ENCODE data around the gene SFMBT1. TPM values are rescaled to one million over a fixed set of nuclear protein-coding genes. Genes with fewer than 3 reads are reported as not detected.

The SFMBT1 gene
- polyA plus RNA-seq, 1 of the 3 experiments (the other 2 are of a cell fraction), result 0.72 TPM

DNA sequence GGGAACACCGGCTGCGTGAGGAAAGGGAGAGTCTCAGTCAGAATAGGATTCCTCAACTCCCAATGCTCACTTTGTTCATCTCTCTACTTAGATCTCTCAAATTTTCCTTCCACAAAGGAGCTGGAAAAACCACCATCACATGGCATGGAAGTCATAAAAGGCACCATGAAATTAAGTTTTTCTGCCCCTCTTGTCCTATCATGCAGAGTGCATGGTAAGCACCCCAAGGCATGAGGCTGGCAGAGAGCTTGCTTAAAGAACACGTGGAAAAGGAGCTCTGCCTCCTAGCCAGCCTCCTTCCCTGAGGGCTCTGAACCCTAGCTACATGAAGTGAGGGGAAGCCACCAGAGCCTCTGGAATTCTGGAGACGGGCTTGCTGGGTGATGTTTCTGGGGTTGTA lies 166.3 kb downstream of the SFMBT1 start:
- Histone ChIP-seq H3K4me3 (ENCODE audit: low read depth in 2 of 2, low read length in 1 of 2) (no peak overlapping the region), H3K9me3 (no peaks in the 10 kb centered on the region), H3F3A (replicated peaks; ENCODE audit: insufficient read depth) (no peaks in the 10 kb centered on the region), H3K9me2 (no peaks in the 10 kb centered on the region), H3K36me3 (replicated peaks in 1 of 2; ENCODE audit: control insufficient read depth in 1 of 2, insufficient read depth in 2 of 2, low read length in 1 of 2) (peaks cover under 1 to 5% of the 10 kb centered on the region in 2 experiments), H4K20me1 (ENCODE audit: insufficient read depth) (0 out of 2 replicates have a peak, but pooled peaks cover 4% of the 10 kb centered on the region), H3K4me2 (no peak overlapping the region), H3K27ac (ENCODE audit: low read depth in 2 of 2, low read length in 1 of 2) (no peak overlapping the region), H2AFZ (ENCODE audit: low read depth) (no peak overlapping the region), H3K79me2 (ENCODE audit: insufficient read depth) (no peaks in the 10 kb centered on the region; the same call in 1 of the 2 replicates), H3K9ac (no peak overlapping the region), H3K27me3 (ENCODE audit: insufficient read depth) (no peaks in the 10 kb centered on the region), H3K4me1 (ENCODE audit: control insufficient read depth in 1 of 2, insufficient read depth in 2 of 2, low read depth in 1 of 2, low read length in 1 of 2) (peaks cover 0 to 2% of the 10 kb centered on the region in 2 experiments; a peak in 1 of 4 replicates)
- TF ChIP-seq, protein P1, sequence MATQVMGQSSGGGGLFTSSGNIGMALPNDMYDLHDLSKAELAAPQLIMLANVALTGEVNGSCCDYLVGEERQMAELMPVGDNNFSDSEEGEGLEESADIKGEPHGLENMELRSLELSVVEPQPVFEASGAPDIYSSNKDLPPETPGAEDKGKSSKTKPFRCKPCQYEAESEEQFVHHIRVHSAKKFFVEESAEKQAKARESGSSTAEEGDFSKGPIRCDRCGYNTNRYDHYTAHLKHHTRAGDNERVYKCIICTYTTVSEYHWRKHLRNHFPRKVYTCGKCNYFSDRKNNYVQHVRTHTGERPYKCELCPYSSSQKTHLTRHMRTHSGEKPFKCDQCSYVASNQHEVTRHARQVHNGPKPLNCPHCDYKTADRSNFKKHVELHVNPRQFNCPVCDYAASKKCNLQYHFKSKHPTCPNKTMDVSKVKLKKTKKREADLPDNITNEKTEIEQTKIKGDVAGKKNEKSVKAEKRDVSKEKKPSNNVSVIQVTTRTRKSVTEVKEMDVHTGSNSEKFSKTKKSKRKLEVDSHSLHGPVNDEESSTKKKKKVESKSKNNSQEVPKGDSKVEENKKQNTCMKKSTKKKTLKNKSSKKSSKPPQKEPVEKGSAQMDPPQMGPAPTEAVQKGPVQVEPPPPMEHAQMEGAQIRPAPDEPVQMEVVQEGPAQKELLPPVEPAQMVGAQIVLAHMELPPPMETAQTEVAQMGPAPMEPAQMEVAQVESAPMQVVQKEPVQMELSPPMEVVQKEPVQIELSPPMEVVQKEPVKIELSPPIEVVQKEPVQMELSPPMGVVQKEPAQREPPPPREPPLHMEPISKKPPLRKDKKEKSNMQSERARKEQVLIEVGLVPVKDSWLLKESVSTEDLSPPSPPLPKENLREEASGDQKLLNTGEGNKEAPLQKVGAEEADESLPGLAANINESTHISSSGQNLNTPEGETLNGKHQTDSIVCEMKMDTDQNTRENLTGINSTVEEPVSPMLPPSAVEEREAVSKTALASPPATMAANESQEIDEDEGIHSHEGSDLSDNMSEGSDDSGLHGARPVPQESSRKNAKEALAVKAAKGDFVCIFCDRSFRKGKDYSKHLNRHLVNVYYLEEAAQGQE (IDR thresholded peaks at IDR 0.05; ENCODE audit: low read depth, low read length), result no peak
- TF ChIP-seq TAF1 (IDR thresholded peaks at IDR 0.05; ENCODE audit: borderline replicate concordance, low read depth, low read length), result no peak
- TF ChIP-seq, protein P2, sequence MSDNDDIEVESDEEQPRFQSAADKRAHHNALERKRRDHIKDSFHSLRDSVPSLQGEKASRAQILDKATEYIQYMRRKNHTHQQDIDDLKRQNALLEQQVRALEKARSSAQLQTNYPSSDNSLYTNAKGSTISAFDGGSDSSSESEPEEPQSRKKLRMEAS (IDR thresholded peaks at IDR 0.05; ENCODE audit: low read depth), result no peak
- TF ChIP-seq FOSL2 (IDR thresholded peaks at IDR 0.05; ENCODE audit: borderline replicate concordance, low read depth), result no peak
- TF ChIP-seq MEF2A (IDR thresholded peaks at IDR 0.05; ENCODE audit: borderline replicate concordance, low read depth), result no peak
- TF ChIP-seq JUND (IDR thresholded peaks at IDR 0.05), result no peak
- no peak for TF ChIP-seq FOXJ3 (CRISPR knock-in tag; IDR thresholded peaks at IDR 0.05)
- TF ChIP-seq NFIC (IDR thresholded peaks at IDR 0.05; ENCODE audit: borderline replicate concordance), result no peak
- TF ChIP-seq MXI1 (IDR thresholded peaks at IDR 0.05; ENCODE audit: low read depth, low read length), result no peak
- TF ChIP-seq TCF12 (IDR thresholded peaks at IDR 0.05), result no peak
- TF ChIP-seq, protein P3, sequence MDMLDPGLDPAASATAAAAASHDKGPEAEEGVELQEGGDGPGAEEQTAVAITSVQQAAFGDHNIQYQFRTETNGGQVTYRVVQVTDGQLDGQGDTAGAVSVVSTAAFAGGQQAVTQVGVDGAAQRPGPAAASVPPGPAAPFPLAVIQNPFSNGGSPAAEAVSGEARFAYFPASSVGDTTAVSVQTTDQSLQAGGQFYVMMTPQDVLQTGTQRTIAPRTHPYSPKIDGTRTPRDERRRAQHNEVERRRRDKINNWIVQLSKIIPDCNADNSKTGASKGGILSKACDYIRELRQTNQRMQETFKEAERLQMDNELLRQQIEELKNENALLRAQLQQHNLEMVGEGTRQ (IDR thresholded peaks at IDR 0.05; ENCODE audit: borderline replicate concordance, low read depth, low read length), result no peak
- no peak for TF ChIP-seq GATA2 (CRISPR knock-in tag; IDR thresholded peaks at IDR 0.05)
- WGBS (ENCODE audit: low lambda C conversion rate), result 96% methylated on average over 4 of the region's 4 CpGs
- POLR2A ChIA-PET, result no interaction called here
- CTCF ChIA-PET, result interaction anchor here (0.7 to 1.1 kb wide), 3 partner anchors 51 to 194 kb away, joined by 3 to 4 read pairs (median 3); no protein-coding TSS in a partner anchor
- DNase-seq, result no peak

DNA sequence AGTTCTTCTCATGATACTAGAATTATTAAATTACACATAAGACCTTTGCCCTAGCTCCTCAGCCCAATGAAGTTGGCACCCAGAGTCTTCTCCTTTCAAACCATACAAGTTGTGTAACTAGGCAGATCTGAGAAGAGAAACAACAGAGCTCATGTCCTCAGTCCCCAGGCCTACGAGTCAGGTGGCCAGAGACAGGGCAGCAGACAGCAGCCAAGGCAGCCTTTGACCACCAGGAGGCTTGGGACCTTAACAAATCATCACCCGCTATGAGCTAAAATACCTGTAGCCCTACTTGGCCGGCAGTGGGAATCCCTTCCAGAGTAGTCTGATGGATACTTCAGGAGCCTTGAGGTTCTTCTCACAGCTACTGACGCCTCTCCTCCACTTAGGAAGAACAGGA lies 166.8 kb downstream of the SFMBT1 start:
- POLR2A ChIA-PET, result no interaction called here
- Histone ChIP-seq H3K27me3 (ENCODE audit: insufficient read depth) (no peaks in the 10 kb centered on the region), H3K9ac (no peak overlapping the region), H3K27ac (ENCODE audit: low read depth in 2 of 2, low read length in 1 of 2) (no peak overlapping the region), H3K4me3 (ENCODE audit: low read depth in 2 of 2, low read length in 1 of 2) (no peak overlapping the region), H3K9me2 (no peaks in the 10 kb centered on the region), H3K4me1 (ENCODE audit: control insufficient read depth in 1 of 2, insufficient read depth in 2 of 2, low read depth in 1 of 2, low read length in 1 of 2) (peaks cover 0 to 2% of the 10 kb centered on the region in 2 experiments; a peak in 1 of 4 replicates), H3K36me3 (replicated peaks in 1 of 2; ENCODE audit: control insufficient read depth in 1 of 2, insufficient read depth in 2 of 2, low read length in 1 of 2) (peaks cover 0 to 5% of the 10 kb centered on the region in 2 experiments), H3K4me2 (no peak overlapping the region), H2AFZ (ENCODE audit: low read depth) (no peak overlapping the region), H3K79me2 (ENCODE audit: insufficient read depth) (no peaks in the 10 kb centered on the region), H4K20me1 (ENCODE audit: insufficient read depth) (0 out of 2 replicates have a peak, but pooled peaks cover 4% of the 10 kb centered on the region), H3K9me3 (no peaks in the 10 kb centered on the region), H3F3A (replicated peaks; ENCODE audit: insufficient read depth) (no peaks in the 10 kb centered on the region)
- no peak for DNase-seq
- 100% methylated on average over 4 of the region's 4 CpGs for WGBS (ENCODE audit: low lambda C conversion rate)
- CTCF ChIA-PET, result interaction anchor here (0.7 to 1.1 kb wide), 2 partner anchors 52 to 59 kb away, joined by 3 to 4 read pairs; no protein-coding TSS in a partner anchor
- TF ChIP-seq EP300 (IDR thresholded peaks at IDR 0.05; ENCODE audit: borderline replicate concordance in 1 of 2, low read depth in 1 of 2, low read length in 1 of 2), result no peak
- no peak for TF ChIP-seq NFIC (IDR thresholded peaks at IDR 0.05; ENCODE audit: borderline replicate concordance)
- TF ChIP-seq, protein P4, sequence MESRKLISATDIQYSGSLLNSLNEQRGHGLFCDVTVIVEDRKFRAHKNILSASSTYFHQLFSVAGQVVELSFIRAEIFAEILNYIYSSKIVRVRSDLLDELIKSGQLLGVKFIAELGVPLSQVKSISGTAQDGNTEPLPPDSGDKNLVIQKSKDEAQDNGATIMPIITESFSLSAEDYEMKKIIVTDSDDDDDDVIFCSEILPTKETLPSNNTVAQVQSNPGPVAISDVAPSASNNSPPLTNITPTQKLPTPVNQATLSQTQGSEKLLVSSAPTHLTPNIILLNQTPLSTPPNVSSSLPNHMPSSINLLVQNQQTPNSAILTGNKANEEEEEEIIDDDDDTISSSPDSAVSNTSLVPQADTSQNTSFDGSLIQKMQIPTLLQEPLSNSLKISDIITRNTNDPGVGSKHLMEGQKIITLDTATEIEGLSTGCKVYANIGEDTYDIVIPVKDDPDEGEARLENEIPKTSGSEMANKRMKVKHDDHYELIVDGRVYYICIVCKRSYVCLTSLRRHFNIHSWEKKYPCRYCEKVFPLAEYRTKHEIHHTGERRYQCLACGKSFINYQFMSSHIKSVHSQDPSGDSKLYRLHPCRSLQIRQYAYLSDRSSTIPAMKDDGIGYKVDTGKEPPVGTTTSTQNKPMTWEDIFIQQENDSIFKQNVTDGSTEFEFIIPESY (IDR thresholded peaks at IDR 0.05; ENCODE audit: borderline replicate concordance, low read depth), result no peak
- no peak for TF ChIP-seq RCOR1 (IDR thresholded peaks at IDR 0.05; ENCODE audit: low read length)
- TF ChIP-seq, protein P1 (IDR thresholded peaks at IDR 0.05; ENCODE audit: low read depth, low read length), result no peak
